Measurements from ENCODE around the gene PTCHD4.
"Not testable (repeated sequence)": the region's sequence is repeated elsewhere in the genome, so short reads cannot be mapped to it uniquely, and the experiment has no call there.

PTCHD4 gene

GRCh38 chr6:48123601-48124000, 12.6 kb upstream of the PTCHD4 start:
- no peaks in the 10 kb centered on the region for H4K20me1 ChIP-seq (ENCODE audit: insufficient read depth, low read length)
- no peaks in the 10 kb centered on the region for H3K9me3 ChIP-seq (ENCODE audit: insufficient read depth, low read length, severe bottlenecking)
- TF ChIP-seq EZH2 (IDR thresholded peaks at IDR 0.05; ENCODE audit: borderline replicate concordance, low read depth, low read length, severe bottlenecking) (no peak), CTCF (IDR thresholded peaks at IDR 0.05; ENCODE audit: borderline replicate concordance, extremely low read depth, low read length, poor library complexity, severe bottlenecking) (no peak)
- H3K27ac ChIP-seq (ENCODE audit: low read length) = no peak overlapping the region
- H3K4me3 ChIP-seq (ENCODE audit: low read depth in 1 of 2, low read length in 2 of 2) = no peak overlapping the region
- H3K4me1 ChIP-seq (ENCODE audit: insufficient read depth, low read length) = no peaks in the 10 kb centered on the region
- DNase-seq (no peak), ATAC-seq (ENCODE audit: insufficient read depth, low read depth) (no peak)
- no peak overlapping the region for H3K4me2 ChIP-seq (ENCODE audit: insufficient read depth, low read length)
- no peaks in the 10 kb centered on the region for H3K79me2 ChIP-seq (ENCODE audit: insufficient read depth, low read length)
- no peaks in the 10 kb centered on the region for H3K27me3 ChIP-seq (ENCODE audit: insufficient read depth, low read length, poor library complexity)
- no peaks in the 10 kb centered on the region for H3K36me3 ChIP-seq (ENCODE audit: insufficient read depth, low read length)
- no peak overlapping the region for H3K9ac ChIP-seq (ENCODE audit: low read depth, low read length)
- H2AFZ ChIP-seq (ENCODE audit: low read depth, low read length) = no peak overlapping the region

- not testable (repeated sequence) for H3K9me3 ChIP-seq (ENCODE audit: insufficient read depth, low read length, severe bottlenecking); DNase-seq; H2AFZ ChIP-seq (ENCODE audit: low read depth, low read length); H3K79me2 ChIP-seq (ENCODE audit: insufficient read depth, low read length); H3K27me3 ChIP-seq (ENCODE audit: insufficient read depth, low read length, poor library complexity); ATAC-seq (ENCODE audit: insufficient read depth, low read depth); H4K20me1 ChIP-seq (ENCODE audit: insufficient read depth, low read length); H3K4me3 ChIP-seq (ENCODE audit: low read depth in 1 of 2, low read length in 2 of 2); H3K9ac ChIP-seq (ENCODE audit: low read depth, low read length); H3K27ac ChIP-seq (ENCODE audit: low read length); H3K36me3 ChIP-seq (ENCODE audit: insufficient read depth, low read length); H3K4me2 ChIP-seq (ENCODE audit: insufficient read depth, low read length); H3K4me1 ChIP-seq (ENCODE audit: insufficient read depth, low read length)
These were observed 11.2 kb upstream of the PTCHD4 start for GRCh38 chr6:48121983-48122749.

- H3K27ac ChIP-seq (ENCODE audit: low read length) = no peak overlapping the region
- H3K79me2 ChIP-seq (ENCODE audit: insufficient read depth, low read length) = no peaks in the 10 kb centered on the region
- H3K36me3 ChIP-seq (ENCODE audit: insufficient read depth, low read length) = no peaks in the 10 kb centered on the region
- H3K4me3 ChIP-seq (ENCODE audit: low read depth in 1 of 2, low read length in 2 of 2) = no peak overlapping the region
- H4K20me1 ChIP-seq (ENCODE audit: insufficient read depth, low read length) = no peaks in the 10 kb centered on the region
- TF ChIP-seq CTCF (IDR thresholded peaks at IDR 0.05; ENCODE audit: borderline replicate concordance, extremely low read depth, low read length, poor library complexity, severe bottlenecking) = no peak
- TF ChIP-seq EZH2 (IDR thresholded peaks at IDR 0.05; ENCODE audit: borderline replicate concordance, low read depth, low read length, severe bottlenecking) = no peak
- no peaks in the 10 kb centered on the region for H3K27me3 ChIP-seq (ENCODE audit: insufficient read depth, low read length, poor library complexity)
- no peak overlapping the region for H3K9ac ChIP-seq (ENCODE audit: low read depth, low read length)
- DNase-seq = no peak
- no peaks in the 10 kb centered on the region for H3K9me3 ChIP-seq (ENCODE audit: insufficient read depth, low read length, severe bottlenecking)
- H3K4me1 ChIP-seq (ENCODE audit: insufficient read depth, low read length) = no peaks in the 10 kb centered on the region
- ATAC-seq (ENCODE audit: insufficient read depth, low read depth) = no peak
- no peak overlapping the region for H3K4me2 ChIP-seq (ENCODE audit: insufficient read depth, low read length)
- H2AFZ ChIP-seq (ENCODE audit: low read depth, low read length) = no peak overlapping the region
These were observed 6.0 kb upstream of the PTCHD4 start for GRCh38 chr6:48116699-48117645.

GRCh38 chr6:48113130-48113529, 2.1 kb upstream of the PTCHD4 start:
- H4K20me1 ChIP-seq (ENCODE audit: insufficient read depth, low read length) = no peaks in the 10 kb centered on the region
- DNase-seq = no peak
- TF ChIP-seq CTCF (IDR thresholded peaks at IDR 0.05; ENCODE audit: borderline replicate concordance, extremely low read depth, low read length, poor library complexity, severe bottlenecking) = no peak
- TF ChIP-seq EZH2 (IDR thresholded peaks at IDR 0.05; ENCODE audit: borderline replicate concordance, low read depth, low read length, severe bottlenecking) = no peak
- H3K27me3 ChIP-seq (ENCODE audit: insufficient read depth, low read length, poor library complexity) = no peaks in the 10 kb centered on the region
- H3K9me3 ChIP-seq (ENCODE audit: insufficient read depth, low read length, severe bottlenecking) = no peaks in the 10 kb centered on the region
- no peaks in the 10 kb centered on the region for H3K36me3 ChIP-seq (ENCODE audit: insufficient read depth, low read length)
- no peak overlapping the region for H3K27ac ChIP-seq (ENCODE audit: low read length)
- no peak overlapping the region for H3K4me2 ChIP-seq (ENCODE audit: insufficient read depth, low read length)
- H2AFZ ChIP-seq (ENCODE audit: low read depth, low read length) = no peak overlapping the region
- no peaks in the 10 kb centered on the region for H3K4me1 ChIP-seq (ENCODE audit: insufficient read depth, low read length)
- H3K4me3 ChIP-seq (ENCODE audit: low read depth in 1 of 2, low read length in 2 of 2) = no peak overlapping the region
- no peak overlapping the region for H3K9ac ChIP-seq (ENCODE audit: low read depth, low read length)
- ATAC-seq (ENCODE audit: insufficient read depth, low read depth) = no peak
- no peaks in the 10 kb centered on the region for H3K79me2 ChIP-seq (ENCODE audit: insufficient read depth, low read length)
